ENCODE measurements around the gene LTK. TPM values are rescaled to one million over a fixed set of nuclear protein-coding genes. Genes with fewer than 3 reads are reported as not detected.

LTK gene
- total RNA-seq, 4 donors from 2014 or later: 0.13 to 0.79 (median 0.22) TPM; not detected in 1

GRCh38 chr15:41560572-41560874, 46.9 kb upstream of the LTK start:
- DNase-seq: peak in 1 of 2 donors; percentile 20
- no peak for TF ChIP-seq POLR2A (IDR thresholded peaks at IDR 0.05)
- no peak for TF ChIP-seq CTCF (IDR thresholded peaks at IDR 0.05)
- Histone ChIP-seq H3K9me3 (no peaks in the 10 kb centered on the region), H3K27me3 (no peaks in the 10 kb centered on the region), H3K36me3 (no peaks in the 10 kb centered on the region), H3K27ac (no peak overlapping the region), H3K4me3 (replicated peaks in 1 of 3) (no peak overlapping the region), H3K4me1 (peaks cover 12 to 20% of the 10 kb centered on the region in 2 donors)
- intact Hi-C loops (cut with DNase I): loop anchor here (10.0 kb wide), 1 partner anchor 254 kb away; no protein-coding TSS in a partner anchor
- WGBS, 2 donors: 27 to 50% methylated on average over 2 of the region's 2 CpGs

GRCh38 chr15:41559239-41559782, 45.7 kb upstream of the LTK start:
- Histone ChIP-seq H3K27me3 (no peaks in the 10 kb centered on the region), H3K4me1 (peaks cover 12 to 20% of the 10 kb centered on the region in 2 donors), H3K9me3 (no peaks in the 10 kb centered on the region), H3K4me3 (replicated peaks in 1 of 3) (peak overlapping the region in 2 of 3 donors; percentile 27 to 39), H3K27ac (no peak overlapping the region), H3K36me3 (no peaks in the 10 kb centered on the region)
- intact Hi-C loops (cut with DNase I): no loop called here
- no peak for DNase-seq
- TF ChIP-seq POLR2A (IDR thresholded peaks at IDR 0.05) (no peak), CTCF (IDR thresholded peaks at IDR 0.05) (no peak)
- WGBS, 2 donors: 0 to 4% methylated on average over 1 to 5 of the region's 60 CpGs

- 4 to 10% methylated on average over 14 to 26 of the region's 81 CpGs for WGBS, 2 donors
- DNase-seq: peak; percentile 48 to 56
- H3K4me1 ChIP-seq: peaks cover 12 to 20% of the 10 kb centered on the region in 2 donors
Observed at GRCh38 chr15:41558400-41559238, 45.0 kb upstream of the LTK start, which contains the start of gene TYRO3. Gene TYRO3 (plus strand): TSS chr15:41559212. CDS start chr15:41559258, 46 bp downstream.

GRCh38 chr15:41557673-41558399, 44.2 kb upstream of the LTK start:
- Histone ChIP-seq H3K9me3 (no peaks in the 10 kb centered on the region), H3K36me3 (no peaks in the 10 kb centered on the region), H3K4me3 (replicated peaks in 1 of 3) (no peak overlapping the region), H3K27me3 (no peaks in the 10 kb centered on the region), H3K4me1 (peaks cover 8 to 17% of the 10 kb centered on the region in 2 donors), H3K27ac (no peak overlapping the region)
- TF ChIP-seq POLR2A (IDR thresholded peaks at IDR 0.05): no peak
- peak; percentile 50 to 81 (median 64) for TF ChIP-seq CTCF (IDR thresholded peaks at IDR 0.05)
- 20 to 30% methylated on average over 7 of the region's 7 CpGs for WGBS, 2 donors
- intact Hi-C loops (cut with DNase I): no loop called here
- DNase-seq: peak; percentile 57 to 65

More at GRCh38 chr15:41558400-41559238, 45.0 kb upstream of the LTK start, which contains the start of gene TYRO3:
- Histone ChIP-seq H3K36me3 (no peaks in the 10 kb centered on the region), H3K27me3 (no peaks in the 10 kb centered on the region), H3K9me3 (no peaks in the 10 kb centered on the region), H3K27ac (no peak within 1 kb of the TSS), H3K4me3 (replicated peaks in 1 of 3) (peak within 1 kb of the TSS in 2 of 3 donors; percentile 27 to 39)
- intact Hi-C loops (cut with DNase I): no loop called here
- TF ChIP-seq CTCF (IDR thresholded peaks at IDR 0.05) (no peak), POLR2A (IDR thresholded peaks at IDR 0.05) (peak in 1 of 2 donors; percentile 41)

All from thyroid gland (tissue), 4 donors.